Skeletal muscle tissue (tissue), 4 donors: Measurements from ENCODE around the gene TRAPPC10. TPM values are rescaled to one million over a fixed set of nuclear protein-coding genes. Genes with fewer than 3 reads are reported as not detected.

Experiments
- H3K27ac ChIP-seq: one replicate; pipeline ENCODE4 v1.7.0; 2013; ENCODE audit warnings: mild to moderate bottlenecking, low read depth, low read length, inconsistent platforms
- H3K27me3 ChIP-seq, 3 donors: one replicate each; pipeline ENCODE4 v1.7.0; 2013; ENCODE audit warnings: low read length in 3 of 3; ENCODE audit not compliant: control insufficient read depth in 3 of 3, insufficient read depth in 3 of 3
- H3K36me3 ChIP-seq, 3 donors: one replicate each; pipeline ENCODE4 v1.7.0; 2013; ENCODE audit warnings: low read length in 3 of 3; ENCODE audit not compliant: control insufficient read depth in 3 of 3, insufficient read depth in 3 of 3
- H3K4me1 ChIP-seq, 3 donors: one replicate each; pipeline ENCODE4 v1.7.0; 2013; ENCODE audit warnings: low read length in 3 of 3, mild to moderate bottlenecking in 3 of 3; ENCODE audit not compliant: control insufficient read depth in 3 of 3, insufficient read depth in 3 of 3
- H3K4me3 ChIP-seq, 3 donors: one replicate each; pipeline ENCODE4 v1.7.0; 2013; ENCODE audit warnings: low read length in 3 of 3
- H3K9ac ChIP-seq, 3 donors: one replicate each; pipeline ENCODE4 v1.7.0; 2013; ENCODE audit warnings: low read length in 3 of 3, mild to moderate bottlenecking in 3 of 3, moderate library complexity in 2 of 3, low read depth in 1 of 3
- H3K9me3 ChIP-seq, 3 donors: one replicate each; pipeline ENCODE4 v1.7.0; 2013; ENCODE audit warnings: low read length in 3 of 3; ENCODE audit not compliant: control insufficient read depth in 3 of 3
- total RNA-seq: library from RNA; depleted of rRNA; stranded (reverse); fragments of >200 nt; gene quantifications from one replicate; pipeline ENCODE4 v1.2.3, GENCODE V29; 2014
- donor health status: Osteomylitis.

TRAPPC10 gene
- total RNA-seq, 1 donor from 2014 or later = 7.3 TPM

DNA sequence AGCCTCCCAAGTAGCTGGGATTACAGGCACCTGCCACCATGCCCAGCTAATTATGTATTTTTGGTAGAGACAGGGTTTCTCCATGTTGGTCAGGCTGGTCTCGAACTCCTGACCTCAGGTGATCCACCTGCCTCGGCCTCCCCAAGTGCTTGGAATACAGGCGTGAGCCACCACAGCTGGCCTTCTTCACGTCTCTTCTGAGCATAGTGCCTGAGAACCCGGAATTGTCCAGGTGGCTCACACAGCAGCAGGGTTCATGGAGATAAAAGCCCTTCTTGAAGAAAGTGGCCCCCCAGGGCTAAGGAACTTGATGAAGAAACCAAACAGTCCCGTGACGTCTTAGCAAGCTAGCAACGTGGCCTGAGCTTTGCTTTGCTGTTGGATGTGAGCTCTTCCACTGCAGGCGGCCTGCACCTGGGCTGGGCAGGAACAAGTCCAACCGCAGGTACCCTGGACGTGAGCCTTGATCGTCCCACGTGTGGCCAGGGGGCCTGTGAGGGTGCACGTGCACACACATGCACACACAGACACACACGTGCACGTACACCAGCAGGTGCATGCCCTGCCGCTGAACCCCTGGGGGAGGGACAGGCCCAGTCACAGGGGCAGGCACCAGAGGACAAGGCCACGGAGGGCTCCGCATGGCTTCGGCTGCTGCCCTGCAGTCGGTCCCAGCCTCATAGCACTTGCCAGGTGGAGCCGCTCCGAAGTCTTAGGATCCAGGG, 23.4 kb upstream of the TRAPPC10 start:
- H3K9me3 ChIP-seq = no peaks in the 10 kb centered on the region
- H3K9ac ChIP-seq = no peak overlapping the region

DNA sequence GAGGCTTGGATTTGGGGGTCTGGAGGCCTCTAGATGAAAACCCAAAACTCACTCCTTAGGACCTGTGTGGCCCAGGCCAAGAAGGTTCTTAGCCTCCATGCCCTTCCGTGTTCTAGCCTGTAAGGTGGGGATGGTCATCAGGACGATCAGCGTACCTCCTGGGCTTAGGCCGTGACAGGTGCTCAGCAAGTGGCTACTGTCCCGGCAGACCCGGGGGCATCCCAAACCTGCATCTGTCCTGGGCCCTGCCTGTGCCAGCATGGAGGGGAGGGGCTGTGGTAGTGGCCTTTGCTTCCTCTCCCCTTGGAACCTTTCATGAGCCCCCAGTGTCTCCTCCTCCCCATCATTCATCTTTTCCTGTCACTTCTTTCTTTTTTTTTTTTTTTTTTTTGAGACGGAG, 22.7 kb upstream of the TRAPPC10 start:
- Histone ChIP-seq H3K4me3 (no peak overlapping the region), H3K36me3 (no peaks in the 10 kb centered on the region), H3K9me3 (no peaks in the 10 kb centered on the region), H3K9ac (no peak overlapping the region), H3K4me1 (peaks cover 9 to 24% (median 9%) of the 10 kb centered on the region in 3 donors), H3K27me3 (peaks cover 7 to 33% (median 18%) of the 10 kb centered on the region in 3 donors), H3K27ac (no peak overlapping the region)

More for the DNA sequence above, 23.4 kb upstream of the TRAPPC10 start:
- Histone ChIP-seq H3K4me1 (peaks cover 9 to 24% (median 9%) of the 10 kb centered on the region in 3 donors), H3K27ac (no peak overlapping the region), H3K4me3 (no peak overlapping the region), H3K27me3 (peaks cover 7 to 26% (median 15%) of the 10 kb centered on the region in 3 donors), H3K36me3 (peaks cover 0 to 4% (median 0%) of the 10 kb centered on the region in 3 donors)

DNA sequence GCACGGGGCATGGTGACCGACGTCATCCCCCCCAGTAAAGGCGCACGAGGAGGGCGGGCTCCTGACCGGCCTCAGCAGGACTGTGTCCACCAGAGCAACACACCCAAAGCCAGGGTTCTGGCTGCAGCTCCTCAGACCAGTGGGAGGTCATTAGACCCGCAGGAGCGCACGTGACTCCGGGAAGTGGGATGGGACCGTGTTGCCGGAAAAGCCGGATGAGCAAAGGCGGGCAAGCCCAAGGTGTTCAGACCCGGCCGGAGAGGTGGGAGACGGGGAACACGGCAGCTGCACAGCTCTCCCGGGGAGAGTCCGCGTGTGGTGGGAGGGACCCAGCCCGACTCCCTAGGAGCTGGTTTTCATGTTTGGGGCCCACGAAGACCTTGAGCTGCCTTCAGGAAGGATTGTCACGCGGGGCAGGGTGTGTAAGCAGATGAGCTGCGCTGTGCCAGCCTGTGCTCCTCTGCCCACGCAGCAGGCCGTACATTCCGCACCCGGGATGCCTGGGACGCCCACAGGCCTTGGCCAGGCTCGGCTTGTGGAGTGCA, 20.6 kb upstream of the TRAPPC10 start:
- Histone ChIP-seq H3K9ac (no peak overlapping the region), H3K9me3 (no peaks in the 10 kb centered on the region), H3K27ac (no peak overlapping the region), H3K27me3 (peaks cover 7 to 44% (median 18%) of the 10 kb centered on the region in 3 donors), H3K4me3 (no peak overlapping the region), H3K36me3 (no peaks in the 10 kb centered on the region), H3K4me1 (peaks cover 9 to 18% (median 9%) of the 10 kb centered on the region in 3 donors)

DNA sequence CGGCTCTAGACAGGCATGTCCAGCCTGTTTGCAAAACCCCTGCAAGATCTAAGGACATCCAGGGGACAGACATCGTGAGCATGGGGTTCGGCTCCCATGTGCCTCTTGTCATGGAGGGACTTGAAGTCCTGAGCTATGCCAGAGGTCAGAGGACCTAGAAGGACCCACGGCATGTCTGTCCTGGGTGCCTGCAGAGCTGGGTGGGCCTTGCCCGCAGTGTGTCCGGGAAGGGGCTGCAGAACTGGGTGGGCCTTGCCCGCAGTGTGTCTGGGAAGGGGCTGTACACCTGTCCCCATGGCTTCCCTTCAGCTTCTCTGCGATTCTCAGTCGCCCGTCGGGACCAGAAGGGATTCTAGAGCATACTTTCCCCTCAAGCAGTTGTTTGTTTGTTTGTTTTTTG, 20.0 kb upstream of the TRAPPC10 start:
- Histone ChIP-seq H3K27me3 (peaks cover 7 to 44% (median 18%) of the 10 kb centered on the region in 3 donors), H3K4me3 (no peak overlapping the region), H3K4me1 (peaks cover 6 to 16% (median 9%) of the 10 kb centered on the region in 3 donors), H3K9me3 (no peaks in the 10 kb centered on the region), H3K9ac (no peak overlapping the region), H3K27ac (no peak overlapping the region), H3K36me3 (no peaks in the 10 kb centered on the region)

DNA sequence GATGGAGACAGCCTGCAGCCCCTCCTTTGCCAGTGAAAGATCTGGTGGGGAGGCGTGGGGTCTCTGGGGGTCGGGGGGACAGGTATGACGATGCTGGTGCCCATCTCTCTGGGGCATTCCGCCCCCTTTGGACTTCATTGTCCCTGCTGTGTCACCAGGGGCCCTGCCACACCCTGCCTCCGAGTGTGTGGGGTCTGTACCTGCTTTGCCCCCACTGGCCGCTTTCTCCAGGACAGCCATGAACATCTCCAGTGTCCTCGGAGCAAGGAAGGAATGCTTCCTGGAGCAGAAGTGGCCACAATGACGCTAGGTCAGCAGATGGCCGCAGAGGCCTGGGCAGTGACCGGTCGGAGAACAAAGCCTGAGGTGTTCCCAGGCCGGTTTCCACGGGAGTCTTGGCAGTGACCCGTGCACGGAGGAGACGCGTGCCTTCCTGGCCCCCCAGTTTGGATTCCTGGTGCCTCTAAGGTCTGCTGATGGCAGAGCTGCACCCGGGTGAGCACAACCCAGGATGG, 18.6 kb upstream of the TRAPPC10 start:
- no peaks in the 10 kb centered on the region for H3K9me3 ChIP-seq
- H3K27ac ChIP-seq = no peak overlapping the region
- H3K9ac ChIP-seq = no peak overlapping the region
- no peaks in the 10 kb centered on the region for H3K36me3 ChIP-seq
- peaks cover 0 to 5% (median 2%) of the 10 kb centered on the region in 3 donors for H3K4me1 ChIP-seq
- H3K27me3 ChIP-seq = peaks cover 7 to 44% (median 18%) of the 10 kb centered on the region in 3 donors
- no peak overlapping the region for H3K4me3 ChIP-seq

DNA sequence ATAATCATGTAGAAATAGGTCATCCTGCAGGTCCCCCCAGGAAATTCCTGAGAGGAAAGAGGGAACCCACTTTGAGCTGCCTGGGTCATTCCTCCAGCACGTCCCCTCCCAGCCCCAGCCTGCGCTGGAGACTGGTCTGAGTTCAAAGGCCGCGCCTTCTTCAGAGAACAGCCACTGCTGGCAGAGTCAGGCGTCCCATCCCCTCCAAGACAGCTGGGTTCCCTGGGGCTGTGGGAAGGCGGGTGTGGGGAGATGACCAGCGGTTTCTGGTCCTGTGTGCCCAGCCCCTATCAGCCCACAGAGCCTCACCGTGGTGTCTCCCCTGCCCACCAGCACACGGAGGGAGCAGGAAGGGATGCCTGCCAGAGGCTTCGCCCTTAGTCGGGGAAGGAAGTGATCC, 18.0 kb upstream of the TRAPPC10 start:
- no peak overlapping the region for H3K9ac ChIP-seq

DNA sequence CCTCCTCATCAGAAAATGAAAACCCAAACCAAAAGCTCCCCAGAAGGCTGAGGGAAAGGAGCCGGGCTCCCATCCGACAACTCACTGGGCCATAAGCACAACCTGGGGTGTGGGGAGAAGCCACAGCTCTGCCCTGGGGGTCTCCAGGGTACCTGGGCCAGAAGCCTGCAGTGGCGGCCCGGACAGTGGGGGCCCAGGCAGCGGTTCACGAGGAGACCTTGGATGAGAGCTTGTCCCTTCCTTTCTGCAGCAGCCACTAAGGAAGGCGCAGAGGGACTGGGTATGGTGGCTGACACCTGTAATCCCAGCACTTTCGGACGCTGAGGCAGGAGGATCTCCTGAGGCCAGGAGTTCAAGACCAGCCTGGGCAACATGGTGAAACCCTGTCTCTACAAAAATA, 17.5 kb upstream of the TRAPPC10 start:
- H3K36me3 ChIP-seq = no peaks in the 10 kb centered on the region
- no peak overlapping the region for H3K9ac ChIP-seq
- no peaks in the 10 kb centered on the region for H3K4me1 ChIP-seq
- H3K27ac ChIP-seq = no peak overlapping the region
- no peaks in the 10 kb centered on the region for H3K9me3 ChIP-seq
- H3K4me3 ChIP-seq = no peak overlapping the region
- peaks cover 11 to 35% (median 18%) of the 10 kb centered on the region in 3 donors for H3K27me3 ChIP-seq

More for the DNA sequence above, 18.0 kb upstream of the TRAPPC10 start:
- Histone ChIP-seq H3K36me3 (no peaks in the 10 kb centered on the region), H3K27ac (no peak overlapping the region), H3K4me3 (no peak overlapping the region), H3K4me1 (peaks cover 0 to 3% (median 1%) of the 10 kb centered on the region in 3 donors), H3K27me3 (peaks cover 7 to 39% (median 18%) of the 10 kb centered on the region in 3 donors), H3K9me3 (no peaks in the 10 kb centered on the region)

DNA sequence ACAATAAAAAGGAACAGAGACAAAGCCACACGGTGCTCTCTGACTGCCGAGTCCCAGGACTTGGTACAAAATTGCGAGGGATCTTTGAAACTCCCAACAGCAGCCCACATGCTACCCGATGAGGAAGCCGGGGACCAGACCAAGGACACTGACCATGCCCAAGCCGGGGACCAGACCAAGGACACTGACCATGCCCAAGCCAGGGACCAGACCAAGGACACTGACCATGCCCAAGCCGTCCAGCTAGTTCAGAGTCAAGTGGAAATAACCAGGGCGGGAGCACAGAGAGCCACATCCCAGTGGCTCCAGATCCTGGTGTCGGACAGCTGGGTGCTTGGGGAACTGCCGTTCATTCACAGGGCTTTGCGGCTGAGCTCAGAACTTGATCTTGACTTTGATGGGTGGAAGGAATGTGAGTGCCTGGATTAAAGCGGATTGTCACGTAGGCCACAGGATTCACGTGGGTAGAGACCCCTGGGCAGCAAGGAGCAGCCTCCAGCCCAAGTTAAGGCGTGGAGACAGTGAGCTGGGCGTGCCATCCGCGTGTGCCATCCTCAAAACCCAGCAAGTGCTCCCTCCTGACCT, 16.5 kb upstream of the TRAPPC10 start:
- Histone ChIP-seq H3K27ac (no peak overlapping the region), H3K4me1 (no peaks in the 10 kb centered on the region), H3K9ac (no peak overlapping the region), H3K4me3 (no peak overlapping the region), H3K27me3 (peaks cover 11 to 38% (median 18%) of the 10 kb centered on the region in 3 donors), H3K9me3 (no peaks in the 10 kb centered on the region), H3K36me3 (no peaks in the 10 kb centered on the region)

DNA sequence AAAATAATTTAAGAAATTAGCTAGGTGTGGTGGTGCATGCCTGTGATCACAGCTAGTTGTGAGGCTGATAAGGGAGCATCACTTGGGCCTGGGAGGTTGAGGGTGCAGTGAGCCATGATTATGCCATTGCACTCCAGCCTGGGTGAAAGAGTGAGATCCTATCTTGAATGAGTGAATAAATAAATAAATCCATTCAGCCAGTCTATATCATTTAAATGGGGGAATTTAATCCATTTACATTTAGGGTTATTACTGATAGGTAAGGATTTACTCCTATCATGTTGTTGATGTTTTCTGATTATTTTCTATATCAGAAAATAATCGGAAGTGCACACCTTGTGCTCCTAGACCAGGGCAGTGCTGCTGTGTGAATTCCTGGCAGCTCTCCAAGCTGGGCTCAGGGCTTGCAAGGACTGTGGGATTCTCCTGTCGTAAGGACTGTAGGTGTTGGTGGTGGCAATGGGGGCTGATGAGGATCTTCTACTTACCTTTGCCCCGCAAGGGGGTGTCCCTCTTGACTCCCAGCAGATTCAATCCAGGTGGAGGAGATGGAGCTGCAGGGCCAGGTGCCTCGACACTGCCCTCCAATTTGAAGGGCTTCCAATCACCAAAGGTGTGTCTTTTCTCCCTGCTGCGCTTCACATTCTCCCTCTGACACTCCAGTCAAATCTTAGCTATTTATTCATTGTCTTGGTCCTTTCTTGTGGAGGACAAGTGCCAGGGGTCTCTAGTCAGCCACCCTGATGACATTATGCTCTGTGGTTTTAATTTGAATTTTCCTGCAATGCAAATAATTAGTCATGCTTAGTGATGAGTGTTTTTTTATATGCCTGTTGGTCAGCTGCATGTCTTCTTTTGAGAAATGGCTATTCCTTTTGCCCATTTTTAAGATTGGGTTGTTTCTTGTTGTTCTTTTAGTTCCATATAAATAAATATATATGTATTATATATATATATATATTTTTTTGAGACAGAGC, 14.1 kb upstream of the TRAPPC10 start:
- Histone ChIP-seq H3K4me1 (no peaks in the 10 kb centered on the region), H3K4me3 (no peak overlapping the region), H3K9ac (no peak overlapping the region), H3K27ac (no peak overlapping the region), H3K9me3 (no peaks in the 10 kb centered on the region), H3K36me3 (no peaks in the 10 kb centered on the region), H3K27me3 (peaks cover 4 to 23% (median 6%) of the 10 kb centered on the region in 3 donors)
